GM12878 (cell line): ENCODE data around the gene KLHL5. TPM values are rescaled to one million over a fixed set of nuclear protein-coding genes. Genes with fewer than 3 reads are reported as not detected.

ENCODE experiments used
- ATAC-seq: fragments of 200-7000 bp; cut with Tn5 transposase; 3 replicates; pipeline ENCODE4 v1.9.1; 2020; ENCODE audit warnings: mild to moderate bottlenecking, moderate library complexity
- BruUV-seq: library from RNA; stranded (reverse); fragments of 400-500 nt; replicated peaks from 2 replicates; lab custom pipeline; 2021; lab: Mats Ljungman, UMichigan
- CTCF ChIA-PET: fragments of 300-600 bp; sonication (Branson Sonifier 250); formaldehyde crosslinking; extraction: SDS; loops from one replicate; lab custom pipeline; 2021; ENCODE audit warnings: inconsistent platforms; lab: Yijun Ruan, JAX
- POLR2A ChIA-PET: fragments of 350-600 bp; formaldehyde crosslinking; extraction: SDS; loops from one replicate; lab custom pipeline; 2021; ENCODE audit warnings: inconsistent platforms; lab: Charles Lee
- RAD21 ChIA-PET: fragments of 300-600 bp; sonication (Branson Sonifier 250); formaldehyde crosslinking; loops from one replicate; lab custom pipeline; 2023; ENCODE audit warnings: antibody characterized with exemption; ENCODE audit not compliant: unreplicated experiment; lab: Charles Lee
- SMC1A ChIA-PET: fragments of 300-600 bp; sonication (Branson Sonifier 250); formaldehyde crosslinking; loops from one replicate; lab custom pipeline; 2023; ENCODE audit not compliant: unreplicated experiment, uncharacterized antibody; lab: Charles Lee
- DNase-seq: peaks from one replicate; pipeline ENCODE4 v3.0.0-alpha.2; 2011; ENCODE audit warnings: low read depth, low spot score
- FAIRE-seq: peaks from 3 replicates; lab custom pipeline; 2011; peaks lifted over from hg19 to GRCh38; lab: Jason Lieb, UNC
- H2AFZ ChIP-seq: 2 replicates; pipeline ENCODE4 v1.6.0; 2011; ENCODE audit warnings: low read depth, low read length, control low read depth; ENCODE audit not compliant: control insufficient read depth
- H3K27ac ChIP-seq: 2 replicates; pipeline ENCODE4 v1.5.1; 2011; ENCODE audit warnings: control low read depth; ENCODE audit not compliant: control insufficient read depth, insufficient read depth
- H3K27me3 ChIP-seq, 2 experiments: replicated peaks in 1 of 2; 2 replicates each; pipeline versions ENCODE4 v1.6.0 to v1.6.1; 2011; ENCODE audit warnings: low read length in 1 of 2; ENCODE audit not compliant: control insufficient read depth in 2 of 2, insufficient read depth in 2 of 2
- H3K36me3 ChIP-seq, 2 experiments: 2 replicates each; pipeline ENCODE4 v1.5.1; 2011; ENCODE audit warnings: low read length in 1 of 2; ENCODE audit not compliant: control insufficient read depth in 2 of 2, insufficient read depth in 2 of 2
- H3K4me1 ChIP-seq: 2 replicates; pipeline ENCODE4 v1.6.1; 2011; ENCODE audit warnings: mild to moderate bottlenecking, low read length, moderate library complexity, mixed read lengths; ENCODE audit not compliant: control insufficient read depth, insufficient read depth
- H3K4me2 ChIP-seq: 2 replicates; pipeline ENCODE4 v1.6.0; 2011; ENCODE audit warnings: control low read depth; ENCODE audit not compliant: control insufficient read depth, insufficient read depth
- H3K4me3 ChIP-seq: fragments of 200-600 bp; sonication (generic); 2 replicates; pipeline ENCODE4 v1.5.1; 2016
- H3K79me2 ChIP-seq: 2 replicates; pipeline ENCODE4 v1.6.0; 2011; ENCODE audit warnings: low read length; ENCODE audit not compliant: control insufficient read depth, insufficient read depth
- H3K9ac ChIP-seq: 2 replicates; pipeline ENCODE4 v1.8.0; 2011; ENCODE audit warnings: low read length, control low read depth, mixed read lengths; ENCODE audit not compliant: control insufficient read depth, insufficient read depth
- H3K9me3 ChIP-seq: replicated peaks from 3 replicates; pipeline ENCODE4 v1.5.1; 2011; ENCODE audit warnings: mild to moderate bottlenecking, low read length; ENCODE audit not compliant: control insufficient read depth, insufficient read depth
- H4K20me1 ChIP-seq: 2 replicates; pipeline ENCODE4 v1.6.0; 2011; ENCODE audit not compliant: control insufficient read depth, insufficient read depth
- SMARCA5 ChIP-seq: fragments of 450-650 bp; IDR thresholded peaks from 2 replicates; pipeline ENCODE4 v1.6.1; 2017; ENCODE audit warnings: mild to moderate bottlenecking
- TBL1XR1 ChIP-seq: IDR thresholded peaks from 2 replicates; pipeline ENCODE4 v1.6.1; 2012; ENCODE audit warnings: low read depth, low read length, improper control_type of control experiment
- ZNF24 ChIP-seq: fragments of 450-650 bp; IDR thresholded peaks from 2 replicates; pipeline ENCODE4 v1.6.1; 2017; ENCODE audit warnings: antibody characterized with exemption, mild to moderate bottlenecking
- WGBS: methylation state at CpG from one replicate; pipeline ENCODE4 v1.1.6; 2016; ENCODE audit warnings: low lambda C conversion rate; ENCODE audit not compliant: insufficient replicate concordance, insufficient coverage; ENCODE audit errors: missing lambda C conversion rate; 5-methylcytosine and 5-hydroxymethylcytosine counted together
- in situ Hi-C: fragments of 300-500 bp; cut with MboI; formaldehyde crosslinking; loops from 9 replicates; pipeline ENCODE4 v1.14.3; 2018; ENCODE audit warnings: mixed read lengths
- intact Hi-C: fragments of 100-400 bp; cut with micrococcal nuclease; formaldehyde crosslinking; loops from one replicate; pipeline ENCODE4 v1.14.2; 2022; ENCODE audit not compliant: unreplicated experiment
- polyA plus RNA-seq, 11 experiments: library from polyadenylated mRNA; depleted of rRNA in 4 of 11; unstranded in 6 of 11; stranded (reverse) in 5 of 11; fragments of >200 nt; fragmentation: Nextera tagmentation in 4 of 11; fragmentation: Illumina TruSeq in 1 of 11; extraction: Ambion mirVana in 4 of 11; extraction: Trizol in 1 of 11; gene quantifications; 1 replicate in 1 of 11; 2 replicates in 10 of 11; pipeline versions ENCODE4 v1.2.1 to v1.2.3, GENCODE V29; 2011 to 2016; ENCODE audit warnings: inconsistent platforms in 2 of 11, missing spikeins in 2 of 11, low read depth in 1 of 11
- total RNA-seq, 4 experiments: library from RNA; depleted of rRNA in 3 of 4; stranded (reverse); fragments of >200 nt in 3 of 4; fragmentation: Illumina TruSeq in 1 of 4; extraction: Trizol in 1 of 4; gene quantifications; 2 replicates each; pipeline versions ENCODE4 v1.2.1 to v1.2.3, GENCODE V29; 2013 to 2021

Gene KLHL5
- total and polyA plus RNA-seq, 10 of the 15 experiments (the other 5 are each of a cell fraction or from before 2014, with no cell fraction given) = 4.7 to 27.3 (median 12.6) TPM

GRCh38 chr4:39039108-39039507, 22.9 kb upstream of the KLHL5 start:
- no peak overlapping the region for H3K4me3 ChIP-seq
- CTCF ChIA-PET = interaction anchor here (0.9 to 3.6 kb wide), 2 partner anchors 9 to 179 kb away, joined by 3 to 11 read pairs; no protein-coding TSS in a partner anchor
- peaks cover 23% of the 10 kb centered on the region for H3K4me1 ChIP-seq
- SMC1A ChIA-PET = interaction anchor here (10.5 kb wide), 1 partner anchor 9 kb away, joined by 163 read pairs; the partner anchor contains the start of gene TMEM156
- no peaks in the 10 kb centered on the region for H4K20me1 ChIP-seq
- intact Hi-C loops (no loop called here), in situ Hi-C loops (loop anchor here (10.0 to 25.0 kb wide), 2 partner anchors 277 to 586 kb away; no protein-coding TSS in a partner anchor)
- H3K9ac ChIP-seq = no peak overlapping the region
- no peak overlapping the region for H3K4me2 ChIP-seq
- ATAC-seq = no peak
- no TSS peak for BruUV-seq
- H3K36me3 ChIP-seq = no peaks in the 10 kb centered on the region
- no peak for DNase-seq
- H3K79me2 ChIP-seq = no peaks in the 10 kb centered on the region; the same call in 1 of the 2 replicates
- H3K9me3 ChIP-seq = no peaks in the 10 kb centered on the region
- POLR2A ChIA-PET = interaction anchor here (0.6 to 9.8 kb wide), 2 partner anchors 10 to 48 kb away, joined by 3 to 131 read pairs; partner anchors contain the start of gene TMEM156
- H3K27ac ChIP-seq = no peak overlapping the region
- TF ChIP-seq ZNF24 = peak; percentile 91
- no peak for TF ChIP-seq TBL1XR1
- RAD21 ChIA-PET = interaction anchor here (1.2 kb wide), 1 partner anchor 10 kb away, joined by 3 read pairs; no protein-coding TSS in a partner anchor
- H3K27me3 ChIP-seq = no peaks in the 10 kb centered on the region
- 97% methylated on average over 3 of the region's 3 CpGs for WGBS
- FAIRE-seq = no peak
- no peak overlapping the region for H2AFZ ChIP-seq

- Histone ChIP-seq H3K9me3 (no peaks in the 10 kb centered on the region), H3K4me1 (peaks cover 10% of the 10 kb centered on the region), H3K4me2 (no peak overlapping the region), H3K4me3 (no peak overlapping the region), H3K27ac (no peak overlapping the region), H3K36me3 (no peaks in the 10 kb centered on the region), H3K27me3 (no peaks in the 10 kb centered on the region), H3K9ac (no peak overlapping the region), H2AFZ (no peak overlapping the region)
- intact Hi-C loops = loop anchor here (10.0 kb wide), 2 partner anchors 312 to 1152 kb away; partner anchors contain the start of gene RHOH
- POLR2A ChIA-PET = interaction anchor here (0.5 to 9.8 kb wide), 2 partner anchors 13 to 208 kb away, joined by 5 to 131 read pairs; partner anchors contain the start of gene TMEM156
- DNase-seq = no peak
- 92% methylated on average over 1 of the region's 1 CpG for WGBS
- RAD21 ChIA-PET = interaction anchor here (7.9 kb wide), 1 partner anchor 13 kb away, joined by 164 read pairs; the partner anchor contains the start of gene TMEM156
- no peak for TF ChIP-seq SMARCA5
- TF ChIP-seq, all 136 proteins: peak for 0
- BruUV-seq = no TSS peak
- peaks cover 24% of the 10 kb centered on the region for H3K79me2 ChIP-seq
- FAIRE-seq (no peak), ATAC-seq (no peak)
- no peaks in the 10 kb centered on the region for H4K20me1 ChIP-seq
- ChIA-PET CTCF (interaction anchor here (0.5 to 8.1 kb wide), 5 partner anchors 11 to 202 kb away, joined by 3 to 90 read pairs (median 4); partner anchors contain the start of gene TMEM156), SMC1A (interaction anchor here (1.0 to 10.5 kb wide), 10 partner anchors 13 to 281 kb away, joined by 3 to 163 read pairs (median 5); partner anchors contain the start of genes FAM114A1 and TMEM156)
- in situ Hi-C loops = loop anchor here (25.0 kb wide), 1 partner anchor 280 kb away; no protein-coding TSS in a partner anchor
These were observed 19.7 kb upstream of the KLHL5 start for GRCh38 chr4:39042366-39042765.
